ENCODE measurements around the gene PCBP2. TPM values are rescaled to one million over a fixed set of nuclear protein-coding genes. Genes with fewer than 3 reads are reported as not detected.

PCBP2 gene
- total RNA-seq, 1 experiment from 2014 or later, result 981 TPM

GRCh38 chr12:53456654-53457366 lies 4.9 kb downstream of the PCBP2 start:
- DNase-seq (ENCODE audit: low spot score) (no peak), ATAC-seq (no peak)
- ChIA-PET POLR2A (interaction anchor here (0.6 kb wide), 1 partner anchor 15 kb away, joined by 3 read pairs; no protein-coding TSS in a partner anchor), CTCF (interaction anchor here (1.0 kb wide), 1 partner anchor 20 kb away, joined by 3 read pairs; no protein-coding TSS in a partner anchor)
- no peak overlapping the region for H3K27ac Mint-ChIP-seq
- no peaks in the 10 kb centered on the region for H3K9me3 Mint-ChIP-seq
- TF ChIP-seq, protein P1, sequence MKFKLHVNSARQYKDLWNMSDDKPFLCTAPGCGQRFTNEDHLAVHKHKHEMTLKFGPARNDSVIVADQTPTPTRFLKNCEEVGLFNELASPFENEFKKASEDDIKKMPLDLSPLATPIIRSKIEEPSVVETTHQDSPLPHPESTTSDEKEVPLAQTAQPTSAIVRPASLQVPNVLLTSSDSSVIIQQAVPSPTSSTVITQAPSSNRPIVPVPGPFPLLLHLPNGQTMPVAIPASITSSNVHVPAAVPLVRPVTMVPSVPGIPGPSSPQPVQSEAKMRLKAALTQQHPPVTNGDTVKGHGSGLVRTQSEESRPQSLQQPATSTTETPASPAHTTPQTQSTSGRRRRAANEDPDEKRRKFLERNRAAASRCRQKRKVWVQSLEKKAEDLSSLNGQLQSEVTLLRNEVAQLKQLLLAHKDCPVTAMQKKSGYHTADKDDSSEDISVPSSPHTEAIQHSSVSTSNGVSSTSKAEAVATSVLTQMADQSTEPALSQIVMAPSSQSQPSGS (CRISPR knock-in tag; IDR thresholded peaks at IDR 0.05; ENCODE audit: borderline replicate concordance, low read depth), result no peak
- TF ChIP-seq, protein P2, sequence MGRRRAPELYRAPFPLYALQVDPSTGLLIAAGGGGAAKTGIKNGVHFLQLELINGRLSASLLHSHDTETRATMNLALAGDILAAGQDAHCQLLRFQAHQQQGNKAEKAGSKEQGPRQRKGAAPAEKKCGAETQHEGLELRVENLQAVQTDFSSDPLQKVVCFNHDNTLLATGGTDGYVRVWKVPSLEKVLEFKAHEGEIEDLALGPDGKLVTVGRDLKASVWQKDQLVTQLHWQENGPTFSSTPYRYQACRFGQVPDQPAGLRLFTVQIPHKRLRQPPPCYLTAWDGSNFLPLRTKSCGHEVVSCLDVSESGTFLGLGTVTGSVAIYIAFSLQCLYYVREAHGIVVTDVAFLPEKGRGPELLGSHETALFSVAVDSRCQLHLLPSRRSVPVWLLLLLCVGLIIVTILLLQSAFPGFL (CRISPR knock-in tag; IDR thresholded peaks at IDR 0.05; ENCODE audit: borderline replicate concordance), result no peak
- 0 out of 2 replicates have a peak, but pooled peaks have one; percentile 31 for TF ChIP-seq NFATC4 (CRISPR knock-in tag; IDR thresholded peaks at IDR 0.05)
- H3K36me3 Mint-ChIP-seq, result peaks cover 86% of the 10 kb centered on the region
- H3K27me3 Mint-ChIP-seq (ENCODE audit: low read depth), result no peaks in the 10 kb centered on the region
- no peak overlapping the region for H3K4me3 Mint-ChIP-seq
- peaks cover 38% of the 10 kb centered on the region for H3K4me1 Mint-ChIP-seq

- POLR2A ChIA-PET, result interaction anchor here (0.7 to 1.0 kb wide), 2 partner anchors 16 to 64 kb away, joined by 4 read pairs; no protein-coding TSS in a partner anchor
- no peak for ATAC-seq
- peaks cover 95% of the 10 kb centered on the region for H3K36me3 Mint-ChIP-seq
- no peaks in the 10 kb centered on the region for H3K27me3 Mint-ChIP-seq (ENCODE audit: low read depth)
- H3K4me1 Mint-ChIP-seq, result peaks cover 44% of the 10 kb centered on the region
- peak overlapping the region; percentile 9; the same call in 1 of the 2 replicates for H3K27ac Mint-ChIP-seq
- no peak for DNase-seq (ENCODE audit: low spot score)
- H3K4me3 Mint-ChIP-seq, result no peak overlapping the region
- CTCF ChIA-PET, result interaction anchor here (0.9 to 1.0 kb wide), 2 partner anchors 18 to 23 kb away, joined by 3 read pairs; no protein-coding TSS in a partner anchor
- H3K9me3 Mint-ChIP-seq, result no peaks in the 10 kb centered on the region
- 0 out of 2 replicates have a peak, but pooled peaks have one; percentile 58 for TF ChIP-seq ERG (CRISPR knock-in tag; IDR thresholded peaks at IDR 0.05)
- no peak for TF ChIP-seq CBFB (CRISPR knock-in tag; IDR thresholded peaks at IDR 0.05; ENCODE audit: low read depth)
Observed at GRCh38 chr12:53459097-53459496, 7.2 kb downstream of the PCBP2 start.

GRCh38 chr12:53461059-53461458 lies 9.2 kb downstream of the PCBP2 start:
- TF ChIP-seq KAT7 (CRISPR knock-in tag; IDR thresholded peaks at IDR 0.05; ENCODE audit: borderline replicate concordance), result no peak
- H3K27me3 Mint-ChIP-seq (ENCODE audit: low read depth), result no peaks in the 10 kb centered on the region
- DNase-seq (ENCODE audit: low spot score), result no peak
- POLR2A ChIA-PET, result interaction anchor here (0.6 to 1.1 kb wide), 3 partner anchors 14 to 185 kb away, joined by 3 to 4 read pairs (median 4); no protein-coding TSS in a partner anchor
- H3K36me3 Mint-ChIP-seq, result peaks cover 92% of the 10 kb centered on the region
- H3K4me3 Mint-ChIP-seq, result no peak overlapping the region
- ATAC-seq, result no peak
- peak overlapping the region; percentile 48; the same call in 1 of the 2 replicates for H3K27ac Mint-ChIP-seq
- H3K9me3 Mint-ChIP-seq, result no peaks in the 10 kb centered on the region
- CTCF ChIA-PET, result no interaction called here
- H3K4me1 Mint-ChIP-seq, result peaks cover 39% of the 10 kb centered on the region

- Mint-ChIP-seq H3K27ac (no peak overlapping the region), H3K27me3 (ENCODE audit: low read depth) (no peaks in the 10 kb centered on the region), H3K4me3 (no peak overlapping the region), H3K9me3 (no peaks in the 10 kb centered on the region), H3K4me1 (peaks cover 39% of the 10 kb centered on the region), H3K36me3 (peaks cover 92% of the 10 kb centered on the region)
- no peak for TF ChIP-seq STAT6 (CRISPR knock-in tag; conservative IDR thresholded peaks at IDR 0.05; ENCODE audit: low read depth)
- TF ChIP-seq, protein P3, sequence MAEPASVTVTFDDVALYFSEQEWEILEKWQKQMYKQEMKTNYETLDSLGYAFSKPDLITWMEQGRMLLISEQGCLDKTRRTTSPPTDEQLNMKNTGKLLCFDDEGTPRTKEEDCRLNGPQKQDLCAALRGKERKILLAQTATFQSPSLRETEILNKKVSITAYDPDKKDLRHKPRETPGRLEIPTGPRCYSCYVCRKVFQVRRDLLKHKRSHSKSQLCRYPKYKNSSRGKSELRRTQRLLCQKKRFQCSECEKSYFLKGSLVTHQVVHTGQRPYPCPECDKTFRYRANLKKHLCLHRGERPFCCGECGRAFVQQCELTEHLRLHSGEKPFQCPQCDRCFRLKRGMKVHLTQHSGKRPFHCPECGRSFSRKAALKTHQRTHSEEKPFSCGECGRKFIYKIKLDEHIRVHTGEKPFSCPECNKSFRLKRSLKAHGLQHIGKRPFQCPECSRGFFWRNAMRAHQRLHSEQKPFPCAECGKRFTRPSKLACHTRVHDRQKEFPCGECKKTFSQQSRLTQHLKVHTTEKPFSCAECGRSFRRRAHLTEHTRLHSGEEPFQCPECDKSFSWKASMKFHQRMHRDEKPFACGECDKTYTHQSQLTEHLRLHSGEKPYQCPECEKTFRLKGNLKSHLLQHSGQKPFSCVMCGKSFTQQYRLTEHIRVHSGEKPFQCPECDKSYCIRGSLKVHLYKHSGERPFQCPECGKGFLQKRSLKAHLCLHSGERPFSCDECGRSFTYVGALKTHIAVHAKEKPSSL (CRISPR knock-in tag; conservative IDR thresholded peaks at IDR 0.05), result 0 out of 2 replicates have a peak, but pooled peaks have one; percentile 10
- no peak for TF ChIP-seq SMAD4 (CRISPR knock-in tag; IDR thresholded peaks at IDR 0.05)
- CTCF ChIA-PET, result interaction anchor here (0.7 to 1.2 kb wide), 2 partner anchors 20 to 109 kb away, joined by 4 read pairs; no protein-coding TSS in a partner anchor
- no peak for DNase-seq (ENCODE audit: low spot score)
- no peak for ATAC-seq
- POLR2A ChIA-PET, result interaction anchor here (0.6 to 1.1 kb wide), 4 partner anchors 14 to 186 kb away, joined by 3 to 4 read pairs (median 4); no protein-coding TSS in a partner anchor
Observed at GRCh38 chr12:53461591-53461990, 9.7 kb downstream of the PCBP2 start.
